ENCODE results near the gene SND1. TPM values are rescaled to one million over a fixed set of nuclear protein-coding genes. Genes with fewer than 3 reads are reported as not detected.

The SND1 gene
- total RNA-seq, 1 experiment from 2014 or later = 218 TPM

DNA sequence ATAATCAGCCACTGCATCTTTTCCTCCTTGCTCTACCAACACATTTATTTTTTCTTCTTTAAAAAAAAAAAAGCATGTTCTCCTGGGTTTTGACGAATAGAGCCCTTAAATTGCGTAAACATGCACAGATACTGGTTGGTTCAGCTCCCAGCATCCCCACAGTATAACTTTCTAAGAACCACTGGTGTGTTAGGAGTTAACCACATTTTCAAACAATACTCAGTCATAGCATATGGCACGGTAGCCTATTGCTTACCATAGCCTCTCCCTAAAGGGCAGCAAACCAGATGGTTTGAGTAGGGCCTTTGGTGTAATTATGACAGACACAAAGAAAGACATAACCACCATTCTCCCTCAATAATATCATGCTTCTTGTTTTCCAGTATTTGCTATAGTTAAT lies 234.3 kb downstream of the SND1 start:
- DNase-seq = no peak
- Histone ChIP-seq H3K23me2 (ENCODE audit: insufficient read length, low read depth, low read length, poor library complexity, severe bottlenecking) (no peaks in the 10 kb centered on the region), H3K23ac (ENCODE audit: insufficient read length, low read depth, low read length) (no peak overlapping the region), H3K79me2 (ENCODE audit: insufficient read depth, low read length) (no peaks in the 10 kb centered on the region; the same call in 1 of the 2 replicates), H2BK15ac (ENCODE audit: low read depth, low read length) (no peak overlapping the region), H3K79me1 (ENCODE audit: insufficient read depth, low read depth, low read length, poor library complexity, severe bottlenecking) (no peaks in the 10 kb centered on the region), H3K9me3 (ENCODE audit: control insufficient read depth, low read depth, low read length) (no peaks in the 10 kb centered on the region), H3K27ac (ENCODE audit: insufficient read length, low read depth, low read length) (no peak overlapping the region), H2BK20ac (ENCODE audit: low read depth, low read length, poor library complexity, severe bottlenecking) (no peak overlapping the region), H2BK12ac (ENCODE audit: insufficient read length, low read depth, low read length) (no peak overlapping the region), H3K4me1 (ENCODE audit: insufficient read depth, low read length) (peaks cover 3% of the 10 kb centered on the region; the same call in 1 of the 2 replicates), H3K18ac (ENCODE audit: insufficient read length, low read depth, low read length) (no peak overlapping the region), H2BK5ac (ENCODE audit: insufficient read length, low read length) (no peak overlapping the region), H4K8ac (replicated peaks; ENCODE audit: insufficient read length, low read depth, low read length) (no peak overlapping the region), H2AFZ (ENCODE audit: low read length) (no peak overlapping the region), H3K4me2 (ENCODE audit: insufficient read depth, insufficient read length, low read length) (no peak overlapping the region), H3K4ac (ENCODE audit: low read depth, low read length) (no peak overlapping the region), H4K5ac (ENCODE audit: insufficient read length, low read depth, low read length) (no peak overlapping the region), H4K91ac (ENCODE audit: insufficient read length, low read depth, low read length) (no peak overlapping the region), H3T11ph (ENCODE audit: low read length) (no peak overlapping the region), H2AK5ac (ENCODE audit: insufficient read length, low read length) (no peak overlapping the region), H2BK120ac (ENCODE audit: low read depth, low read length, poor library complexity, severe bottlenecking) (no peak overlapping the region), H3K14ac (ENCODE audit: insufficient read depth, low read length) (no peak overlapping the region), H3K9ac (ENCODE audit: extremely low read depth, insufficient read length, low read length) (no peak overlapping the region), H3K27me3 (ENCODE audit: insufficient read depth, low read length) (no peaks in the 10 kb centered on the region), H4K20me1 (ENCODE audit: control insufficient read depth, insufficient read depth, insufficient read length) (no peaks in the 10 kb centered on the region), H3K56ac (ENCODE audit: insufficient read length, low read depth, low read length) (no peak overlapping the region)
- no CpG with 5 or more reads among the region's 3 CpGs for WGBS (ENCODE audit: extremely low coverage, insufficient read length, low lambda C conversion rate)
- Mint-ChIP-seq H3K4me3 (no peak overlapping the region), H3K36me3 (ENCODE audit: insufficient read depth in 1 of 3, low read depth in 3 of 3) (peaks cover 12 to 21% (median 14%) of the 10 kb centered on the region in 3 experiments), H3K27ac (no peak overlapping the region; a peak in 2 of 7 replicates), H3K27me3 (ENCODE audit: low read depth) (no peaks in the 10 kb centered on the region), H3K9me3 (no peaks in the 10 kb centered on the region; a peak in 1 of 5 replicates), H3K4me1 (peaks cover 36 to 38% of the 10 kb centered on the region in 2 experiments)
- TF ChIP-seq, protein P1, sequence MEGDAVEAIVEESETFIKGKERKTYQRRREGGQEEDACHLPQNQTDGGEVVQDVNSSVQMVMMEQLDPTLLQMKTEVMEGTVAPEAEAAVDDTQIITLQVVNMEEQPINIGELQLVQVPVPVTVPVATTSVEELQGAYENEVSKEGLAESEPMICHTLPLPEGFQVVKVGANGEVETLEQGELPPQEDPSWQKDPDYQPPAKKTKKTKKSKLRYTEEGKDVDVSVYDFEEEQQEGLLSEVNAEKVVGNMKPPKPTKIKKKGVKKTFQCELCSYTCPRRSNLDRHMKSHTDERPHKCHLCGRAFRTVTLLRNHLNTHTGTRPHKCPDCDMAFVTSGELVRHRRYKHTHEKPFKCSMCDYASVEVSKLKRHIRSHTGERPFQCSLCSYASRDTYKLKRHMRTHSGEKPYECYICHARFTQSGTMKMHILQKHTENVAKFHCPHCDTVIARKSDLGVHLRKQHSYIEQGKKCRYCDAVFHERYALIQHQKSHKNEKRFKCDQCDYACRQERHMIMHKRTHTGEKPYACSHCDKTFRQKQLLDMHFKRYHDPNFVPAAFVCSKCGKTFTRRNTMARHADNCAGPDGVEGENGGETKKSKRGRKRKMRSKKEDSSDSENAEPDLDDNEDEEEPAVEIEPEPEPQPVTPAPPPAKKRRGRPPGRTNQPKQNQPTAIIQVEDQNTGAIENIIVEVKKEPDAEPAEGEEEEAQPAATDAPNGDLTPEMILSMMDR (conservative IDR thresholded peaks at IDR 0.05) = no peak

Data from H9 (cell line).